Smooth muscle cell (in vitro differentiated cells): ENCODE results near the gene AGAP2. TPM values are rescaled to one million over a fixed set of nuclear protein-coding genes. Genes with fewer than 3 reads are reported as not detected.

Source experiments
- DNase-seq: peaks from one replicate; lab custom pipeline; 2025; ENCODE audit not compliant: unreplicated experiment; lab: John Stamatoyannopoulos, UW
- H2AFZ ChIP-seq: fragments of 200-600 bp; sonication (generic); 2 replicates; pipeline ENCODE4 v1.6.0; 2016; ENCODE audit warnings: antibody characterized with exemption, low read depth, mild to moderate bottlenecking
- H3F3A ChIP-seq: fragments of 200-600 bp; sonication (generic); 2 replicates; pipeline ENCODE4 v1.6.0; 2017; ENCODE audit warnings: antibody characterized with exemption, low read depth
- H3K27ac ChIP-seq: fragments of 200-600 bp; sonication (generic); 2 replicates; pipeline ENCODE4 v1.5.1; 2016; ENCODE audit warnings: low read depth, mild to moderate bottlenecking
- H3K27me3 ChIP-seq: fragments of 200-600 bp; sonication (generic); 2 replicates; pipeline ENCODE4 v1.6.1; 2016; ENCODE audit warnings: low read depth, mild to moderate bottlenecking
- H3K36me3 ChIP-seq: fragments of 200-600 bp; sonication (generic); 2 replicates; pipeline ENCODE4 v1.5.1; 2016; ENCODE audit warnings: low read depth
- H3K4me1 ChIP-seq: fragments of 200-600 bp; sonication (generic); 2 replicates; pipeline ENCODE4 v1.5.1; 2016; ENCODE audit warnings: low read depth
- H3K4me2 ChIP-seq: fragments of 200-600 bp; sonication (generic); 2 replicates; pipeline ENCODE4 v1.6.0; 2016; ENCODE audit warnings: mild to moderate bottlenecking
- H3K4me3 ChIP-seq: fragments of 200-600 bp; sonication (generic); 2 replicates; pipeline ENCODE4 v1.5.1; 2016; ENCODE audit warnings: mild to moderate bottlenecking
- H3K79me2 ChIP-seq: fragments of 200-600 bp; sonication (generic); 2 replicates; pipeline ENCODE4 v1.6.0; 2016; ENCODE audit warnings: low read depth, mild to moderate bottlenecking
- H3K9ac ChIP-seq: fragments of 200-600 bp; sonication (generic); 2 replicates; pipeline ENCODE4 v1.6.0; 2016; ENCODE audit warnings: low read depth
- H3K9me3 ChIP-seq: fragments of 200-600 bp; sonication (generic); replicated peaks from 2 replicates; pipeline ENCODE4 v1.5.1; 2016; ENCODE audit warnings: low read depth
- H4K20me1 ChIP-seq: fragments of 200-600 bp; sonication (generic); 2 replicates; pipeline ENCODE4 v1.6.0; 2016; ENCODE audit warnings: low read depth
- WGBS: methylation state at CpG from one replicate; pipeline ENCODE4 v1.1.7; 2016; ENCODE audit warnings: low lambda C conversion rate; 5-methylcytosine and 5-hydroxymethylcytosine counted together
- polyA plus RNA-seq: library from polyadenylated mRNA; unstranded; fragments of >200 nt; fragmentation: Nextera tagmentation; extraction: Ambion mirVana; gene quantifications from 2 replicates; pipeline ENCODE4 v1.2.1, GENCODE V29; 2016
- total RNA-seq: library from RNA; depleted of rRNA; stranded (reverse); fragments of >200 nt; gene quantifications from 2 replicates; pipeline ENCODE4 v1.2.3, GENCODE V29; 2014
- TF ChIP-seq, protein P1 (sequence below): fragments of 200-600 bp; sonication (generic); IDR thresholded peaks from 2 replicates; pipeline ENCODE4 v1.5.1; 2017; ENCODE audit warnings: borderline replicate concordance, mild to moderate bottlenecking, antibody characterized with exemption; ENCODE audit not compliant: insufficient read depth, poor library complexity, severe bottlenecking

Gene AGAP2
- total and polyA plus RNA-seq, 2 experiments from 2014 or later = not detected

DNA sequence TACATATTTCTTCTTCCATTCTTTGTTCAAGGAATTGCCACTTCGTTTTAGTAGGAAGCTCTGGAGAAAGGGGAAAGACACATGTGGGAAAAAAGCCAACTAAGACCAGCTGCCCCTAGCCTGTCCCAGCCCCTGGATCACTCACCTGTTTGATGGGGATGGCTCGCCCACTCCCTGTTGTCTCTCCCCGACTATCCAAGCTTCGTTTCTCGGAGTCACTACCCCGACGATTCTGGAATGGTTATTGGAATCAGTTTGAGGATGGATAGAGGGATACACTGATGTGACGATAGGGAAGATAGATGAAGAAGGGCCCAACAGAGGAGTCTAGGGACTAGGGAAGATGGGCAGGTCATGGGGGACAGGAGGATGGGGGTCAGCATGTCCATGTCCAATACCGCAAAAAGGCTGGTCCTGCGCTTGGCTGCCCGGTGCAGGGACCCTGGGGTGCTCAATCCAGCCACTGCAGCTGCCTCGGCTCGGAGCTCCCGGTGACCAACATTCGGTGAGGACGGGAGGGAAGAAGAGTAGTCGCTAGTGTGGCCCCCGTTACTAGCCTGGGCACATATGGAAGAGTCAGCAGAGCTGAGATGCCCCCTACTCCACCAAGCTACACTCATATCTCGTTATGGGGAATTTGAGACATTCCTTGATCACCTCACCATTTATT is 7.0 kb downstream of the AGAP2 start:
- no peaks in the 10 kb centered on the region for H3K9me3 ChIP-seq
- no peak for DNase-seq
- H4K20me1 ChIP-seq = no peaks in the 10 kb centered on the region
- H3K9ac ChIP-seq = no peak overlapping the region
- 78% methylated on average over 19 of the region's 19 CpGs for WGBS
- TF ChIP-seq, protein P1, sequence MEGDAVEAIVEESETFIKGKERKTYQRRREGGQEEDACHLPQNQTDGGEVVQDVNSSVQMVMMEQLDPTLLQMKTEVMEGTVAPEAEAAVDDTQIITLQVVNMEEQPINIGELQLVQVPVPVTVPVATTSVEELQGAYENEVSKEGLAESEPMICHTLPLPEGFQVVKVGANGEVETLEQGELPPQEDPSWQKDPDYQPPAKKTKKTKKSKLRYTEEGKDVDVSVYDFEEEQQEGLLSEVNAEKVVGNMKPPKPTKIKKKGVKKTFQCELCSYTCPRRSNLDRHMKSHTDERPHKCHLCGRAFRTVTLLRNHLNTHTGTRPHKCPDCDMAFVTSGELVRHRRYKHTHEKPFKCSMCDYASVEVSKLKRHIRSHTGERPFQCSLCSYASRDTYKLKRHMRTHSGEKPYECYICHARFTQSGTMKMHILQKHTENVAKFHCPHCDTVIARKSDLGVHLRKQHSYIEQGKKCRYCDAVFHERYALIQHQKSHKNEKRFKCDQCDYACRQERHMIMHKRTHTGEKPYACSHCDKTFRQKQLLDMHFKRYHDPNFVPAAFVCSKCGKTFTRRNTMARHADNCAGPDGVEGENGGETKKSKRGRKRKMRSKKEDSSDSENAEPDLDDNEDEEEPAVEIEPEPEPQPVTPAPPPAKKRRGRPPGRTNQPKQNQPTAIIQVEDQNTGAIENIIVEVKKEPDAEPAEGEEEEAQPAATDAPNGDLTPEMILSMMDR = no peak
- no peaks in the 10 kb centered on the region for H3K79me2 ChIP-seq
- H3K27me3 ChIP-seq = peaks cover 99% of the 10 kb centered on the region
- H3K4me3 ChIP-seq = no peak overlapping the region
- H3K4me2 ChIP-seq = no peak overlapping the region
- H2AFZ ChIP-seq = no peak overlapping the region
- H3K4me1 ChIP-seq = peaks cover 7% of the 10 kb centered on the region
- no peak overlapping the region for H3K27ac ChIP-seq
- H3F3A ChIP-seq = no peaks in the 10 kb centered on the region
- no peaks in the 10 kb centered on the region for H3K36me3 ChIP-seq

DNA sequence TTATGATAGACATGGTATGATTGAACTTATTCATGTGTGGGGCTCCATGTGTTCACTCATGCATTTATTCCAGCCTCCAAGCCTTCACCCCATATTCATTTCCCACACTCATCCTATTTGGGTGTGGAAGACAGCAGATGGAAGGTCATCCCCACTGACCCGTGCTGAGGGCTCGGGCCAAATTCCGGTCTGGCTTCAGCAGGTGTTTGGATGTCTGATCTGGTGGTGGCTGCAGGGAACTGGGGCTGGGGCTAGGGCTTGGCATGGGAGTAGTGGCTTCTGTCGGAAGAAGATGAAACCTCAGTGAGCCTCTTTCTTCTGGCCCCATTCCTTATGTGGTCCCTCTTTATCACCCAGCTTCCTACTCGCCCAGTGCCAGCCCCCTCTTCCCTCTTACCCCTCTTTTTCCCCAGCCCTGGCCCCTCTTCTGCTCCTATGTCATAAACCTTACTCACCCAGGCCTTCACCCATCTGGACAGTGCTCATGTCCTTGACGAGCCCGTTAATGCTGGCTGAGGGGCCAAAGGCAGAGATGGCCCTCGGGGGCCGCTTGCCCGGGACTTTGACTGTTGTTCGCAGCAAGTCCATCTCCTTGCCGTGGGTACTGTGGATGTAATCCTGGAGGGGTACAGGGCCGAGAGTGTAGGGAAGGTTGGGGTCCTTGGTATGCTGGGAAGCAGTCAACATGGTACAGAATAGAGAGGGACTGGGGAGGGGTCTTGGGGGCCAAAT is 8.0 kb downstream of the AGAP2 start:
- no peak overlapping the region for H3K9ac ChIP-seq
- H3K9me3 ChIP-seq = no peaks in the 10 kb centered on the region
- H3K4me3 ChIP-seq = no peak overlapping the region
- no peaks in the 10 kb centered on the region for H3K36me3 ChIP-seq
- no peak overlapping the region for H3K4me2 ChIP-seq
- H3K4me1 ChIP-seq = peaks cover 4% of the 10 kb centered on the region
- DNase-seq = no peak
- peaks cover 98% of the 10 kb centered on the region for H3K27me3 ChIP-seq
- TF ChIP-seq, protein P1 = no peak
- no peak overlapping the region for H2AFZ ChIP-seq
- no peaks in the 10 kb centered on the region for H3F3A ChIP-seq
- H3K27ac ChIP-seq = no peak overlapping the region
- WGBS = 81% methylated on average over 13 of the region's 13 CpGs
- no peaks in the 10 kb centered on the region for H4K20me1 ChIP-seq
- no peaks in the 10 kb centered on the region for H3K79me2 ChIP-seq

DNA sequence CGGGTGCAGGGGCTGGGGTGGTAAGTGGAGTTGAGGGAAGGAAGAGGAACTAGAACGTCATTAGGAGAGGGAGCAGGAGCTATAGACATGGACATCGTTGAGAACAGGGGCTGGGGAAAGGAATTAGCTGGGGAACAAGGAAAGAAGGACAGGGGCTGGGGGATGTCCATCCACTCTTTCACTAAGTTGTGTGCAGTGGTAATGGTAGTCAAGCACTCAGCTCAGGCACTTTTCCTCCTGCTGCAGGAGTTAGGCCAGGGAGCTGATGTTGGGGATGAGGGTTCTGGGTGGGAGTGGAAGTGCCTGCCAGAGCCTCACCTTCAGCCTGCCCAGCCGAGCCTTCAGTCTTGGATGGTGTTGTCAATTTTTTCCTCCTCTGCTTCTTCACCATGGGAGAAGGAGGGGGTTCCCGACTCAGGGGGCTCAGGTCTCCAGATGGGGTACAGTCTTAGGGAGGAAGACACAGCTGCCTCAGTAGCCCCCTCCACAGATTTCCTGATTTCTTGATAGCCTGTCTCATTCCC is 9.2 kb downstream of the AGAP2 start:
- no peak overlapping the region for H3K9ac ChIP-seq
- WGBS = 76% methylated on average over 5 of the region's 5 CpGs
- peaks cover 3% of the 10 kb centered on the region for H3K4me1 ChIP-seq
- H3K27me3 ChIP-seq = peaks cover 96% of the 10 kb centered on the region
- no peaks in the 10 kb centered on the region for H3F3A ChIP-seq
- H4K20me1 ChIP-seq = no peaks in the 10 kb centered on the region
- H3K9me3 ChIP-seq = no peaks in the 10 kb centered on the region
- no peak overlapping the region for H3K4me3 ChIP-seq
- no peaks in the 10 kb centered on the region for H3K36me3 ChIP-seq
- no peak for DNase-seq
- TF ChIP-seq, protein P1 = no peak
- H3K27ac ChIP-seq = no peak overlapping the region
- no peak overlapping the region for H2AFZ ChIP-seq
- H3K79me2 ChIP-seq = no peaks in the 10 kb centered on the region
- no peak overlapping the region for H3K4me2 ChIP-seq
